ENCODE results near the gene PTCD3.

The PTCD3 gene

GRCh38 chr2:86150502-86150901 lies 44.5 kb downstream of the PTCD3 start:
- no peak for DNase-seq (ENCODE audit: extremely low spot score)
- ChIA-PET CTCF (interaction anchor here (1.2 to 1.9 kb wide), 5 partner anchors 12 to 222 kb away, joined by 3 to 6 read pairs (median 4); no protein-coding TSS in a partner anchor), POLR2A (interaction anchor here (0.5 kb wide), 1 partner anchor 39 kb away, joined by 3 read pairs; no protein-coding TSS in a partner anchor)
- TF ChIP-seq CTCF (IDR thresholded peaks at IDR 0.05; ENCODE audit: control extremely low read depth, extremely low read depth, low read depth, missing control alignments) = no peak

GRCh38 chr2:86157009-86157556 lies 51.0 kb downstream of the PTCD3 start:
- POLR2A ChIA-PET = no interaction called here
- DNase-seq (ENCODE audit: extremely low spot score) = no peak
- no peak for TF ChIP-seq CTCF (IDR thresholded peaks at IDR 0.05; ENCODE audit: control extremely low read depth, extremely low read depth, low read depth, missing control alignments)
- CTCF ChIA-PET = interaction anchor here (1.0 to 2.2 kb wide), 3 partner anchors 9 to 428 kb away, joined by 3 to 5 read pairs (median 4); no protein-coding TSS in a partner anchor

- ChIA-PET POLR2A (no interaction called here), CTCF (interaction anchor here (0.7 to 2.2 kb wide), 2 partner anchors 11 to 738 kb away, joined by 3 to 5 read pairs; no protein-coding TSS in a partner anchor)
- no peak for DNase-seq (ENCODE audit: extremely low spot score)
- TF ChIP-seq CTCF (IDR thresholded peaks at IDR 0.05; ENCODE audit: control extremely low read depth, extremely low read depth, low read depth, missing control alignments) = no peak
Measured at GRCh38 chr2:86158286-86158685, 52.3 kb downstream of the PTCD3 start.

- ChIA-PET CTCF (interaction anchor here (1.1 to 1.3 kb wide), 2 partner anchors 17 to 31 kb away, joined by 3 read pairs; no protein-coding TSS in a partner anchor), POLR2A (no interaction called here)
- TF ChIP-seq CTCF (IDR thresholded peaks at IDR 0.05; ENCODE audit: control extremely low read depth, extremely low read depth, low read depth, missing control alignments) = no peak
- DNase-seq (ENCODE audit: extremely low spot score) = no peak
Measured at GRCh38 chr2:86160156-86160952, 54.3 kb downstream of the PTCD3 start.

GRCh38 chr2:86170449-86170848 lies 64.4 kb downstream of the PTCD3 start:
- ChIA-PET CTCF (interaction anchor here (2.3 kb wide), 1 partner anchor 17 kb away, joined by 7 read pairs; no protein-coding TSS in a partner anchor), POLR2A (no interaction called here)
- no peak for TF ChIP-seq CTCF (IDR thresholded peaks at IDR 0.05; ENCODE audit: control extremely low read depth, extremely low read depth, low read depth, missing control alignments)
- no peak for DNase-seq (ENCODE audit: extremely low spot score)

GRCh38 chr2:86171295-86171694 lies 65.3 kb downstream of the PTCD3 start:
- no peak for DNase-seq (ENCODE audit: extremely low spot score)
- CTCF ChIA-PET = interaction anchor here (2.3 kb wide), 1 partner anchor 16 kb away, joined by 7 read pairs; no protein-coding TSS in a partner anchor
- POLR2A ChIA-PET = no interaction called here
- TF ChIP-seq CTCF (IDR thresholded peaks at IDR 0.05; ENCODE audit: control extremely low read depth, extremely low read depth, low read depth, missing control alignments) = no peak

Measured in GM10248 (cell line).